ENCODE results near the gene MED12. TPM values are rescaled to one million over a fixed set of nuclear protein-coding genes. Genes with fewer than 3 reads are reported as not detected.

Gene MED12
- total RNA-seq, 1 experiment from 2014 or later = 17.3 TPM

Other genes with a start within 250 kb of the MED12 start
- gene TEX11, start 209.9 kb upstream of the MED12 start, total RNA-seq (2014; rRNA removed; shearing (Covaris generic)) = not detected in 2 replicates
- gene SLC7A3, start 187.5 kb upstream of the MED12 start, total RNA-seq (2014; rRNA removed; shearing (Covaris generic)) = not detected in 2 replicates
- gene SNX12, start 50.3 kb upstream of the MED12 start, total RNA-seq (2014; rRNA removed; shearing (Covaris generic)) = 62.4 and 77.0 TPM in 2 replicates
- gene FOXO4, start 22.7 kb upstream of the MED12 start, total RNA-seq (2014; rRNA removed; shearing (Covaris generic)) = 2.1 and 2.5 TPM in 2 replicates
- gene CXorf65, start 11.9 kb upstream of the MED12 start, total RNA-seq (2014; rRNA removed; shearing (Covaris generic)) = not detected in 2 replicates
- gene IL2RG, start 7.0 kb upstream of the MED12 start, total RNA-seq (2014; rRNA removed; shearing (Covaris generic)) = not detected in 2 replicates
- gene NLGN3, start 26.2 kb downstream of the MED12 start, total RNA-seq (2014; rRNA removed; shearing (Covaris generic)) = 0.25 and 0.31 TPM in 2 replicates
- not detected in 2 replicates for gene GJB1, start 104.6 kb downstream of the MED12 start, total RNA-seq (2014; rRNA removed; shearing (Covaris generic))
- gene ZMYM3, start 135.5 kb downstream of the MED12 start, total RNA-seq (2014; rRNA removed; shearing (Covaris generic)) = 14.9 and 16.9 TPM in 2 replicates
- 332 and 408 TPM in 2 replicates for gene NONO, start 165.0 kb downstream of the MED12 start, total RNA-seq (2014; rRNA removed; shearing (Covaris generic))
- 1.4 TPM in 1 of 2 replicates, not detected in the other for gene ITGB1BP2, start 183.2 kb downstream of the MED12 start, total RNA-seq (2014; rRNA removed; shearing (Covaris generic))
- 9.2 and 10.9 TPM in 2 replicates for gene TAF1, start 247.8 kb downstream of the MED12 start, total RNA-seq (2014; rRNA removed; shearing (Covaris generic))